GM23338 (cell line): ENCODE results near the gene COL21A1. TPM values are rescaled to one million over a fixed set of nuclear protein-coding genes. Genes with fewer than 3 reads are reported as not detected.

ENCODE experiments used
- ATAC-seq: fragments of 200-7000 bp; cut with Tn5 transposase; 3 replicates; pipeline ENCODE4 v1.9.1; 2020
- DNase-seq: peaks from one replicate; pipeline ENCODE4 v3.0.0-alpha.2; 2015; ENCODE audit warnings: low spot score
- H2AFZ ChIP-seq: fragments of 200-600 bp; sonication (generic); 2 replicates; pipeline ENCODE4 v1.8.0; 2016; ENCODE audit warnings: antibody characterized with exemption, mild to moderate bottlenecking, moderate library complexity
- H3F3A ChIP-seq: fragments of 200-600 bp; sonication (generic); replicated peaks from 2 replicates; pipeline ENCODE4 v1.8.0; 2017; ENCODE audit warnings: antibody characterized with exemption, mixed run types, low read depth
- H3K27ac ChIP-seq: fragments of 200-600 bp; sonication (generic); 2 replicates; pipeline ENCODE4 v1.6.1; 2016; ENCODE audit warnings: low read depth
- H3K27me3 ChIP-seq: fragments of 200-600 bp; sonication (generic); 2 replicates; pipeline ENCODE4 v1.8.0; 2016; ENCODE audit warnings: mild to moderate bottlenecking, mixed run types, moderate library complexity; ENCODE audit not compliant: insufficient read depth
- H3K36me3 ChIP-seq: fragments of 200-600 bp; sonication (generic); 2 replicates; pipeline ENCODE4 v1.8.0; 2016; ENCODE audit warnings: mild to moderate bottlenecking; ENCODE audit not compliant: insufficient read depth
- H3K4me1 ChIP-seq: fragments of 200-600 bp; sonication (generic); 2 replicates; pipeline ENCODE4 v1.8.0; 2016; ENCODE audit warnings: mild to moderate bottlenecking, moderate library complexity; ENCODE audit not compliant: insufficient read depth
- H3K4me2 ChIP-seq: fragments of 200-600 bp; sonication (generic); 2 replicates; pipeline ENCODE4 v1.7.1; 2017; ENCODE audit warnings: mixed run types
- H3K4me3 ChIP-seq: fragments of 200-600 bp; sonication (generic); 2 replicates; pipeline ENCODE4 v1.6.1; 2016; ENCODE audit warnings: mixed run types
- H3K79me2 ChIP-seq: fragments of 200-600 bp; sonication (generic); replicated peaks from 2 replicates; pipeline ENCODE4 v1.8.0; 2017; ENCODE audit warnings: mild to moderate bottlenecking; ENCODE audit not compliant: insufficient read depth
- H3K9me2 ChIP-seq: fragments of 200-600 bp; sonication (generic); 2 replicates; pipeline ENCODE4 v1.8.0; 2017; ENCODE audit not compliant: insufficient read depth
- H4K20me1 ChIP-seq: fragments of 200-600 bp; sonication (generic); replicated peaks from 2 replicates; pipeline ENCODE4 v1.8.0; 2017; ENCODE audit warnings: mild to moderate bottlenecking; ENCODE audit not compliant: insufficient read depth
- H3K27ac Mint-ChIP-seq: 2 replicates; pipeline ENCODE4 v1.8.0; 2020; ENCODE audit warnings: inconsistent platforms, mild to moderate bottlenecking, moderate library complexity, mixed read lengths
- H3K27me3 Mint-ChIP-seq: 3 replicates; pipeline ENCODE4 v1.8.0; 2022; ENCODE audit warnings: low read depth, mild to moderate bottlenecking, moderate library complexity, mixed read lengths, inconsistent platforms; ENCODE audit not compliant: insufficient read depth, poor library complexity
- H3K36me3 Mint-ChIP-seq: 3 replicates; pipeline ENCODE4 v1.8.0; 2021; ENCODE audit warnings: low read depth, mild to moderate bottlenecking, inconsistent platforms, moderate library complexity, mixed read lengths
- H3K4me1 Mint-ChIP-seq: 3 replicates; pipeline ENCODE4 v1.8.0; 2020; ENCODE audit warnings: mild to moderate bottlenecking, inconsistent platforms, mixed read lengths
- H3K4me3 Mint-ChIP-seq: 3 replicates; pipeline ENCODE4 v1.8.0; 2021; ENCODE audit warnings: moderate library complexity, mild to moderate bottlenecking, inconsistent platforms, mixed read lengths
- H3K9me3 Mint-ChIP-seq: 3 replicates; pipeline ENCODE4 v1.8.0; 2020; ENCODE audit warnings: moderate library complexity, mild to moderate bottlenecking, inconsistent platforms, mixed read lengths
- CTCF ChIP-seq, 2 experiments: fragments of 200-600 bp in 1 of 2; sonication (generic) in 1 of 2; conservative IDR thresholded peaks; 2 replicates each; pipeline versions ENCODE4 v1.5.1 to v1.6.1; 2016 to 2017; ENCODE audit warnings: antibody characterized with exemption in 2 of 2, low read depth in 2 of 2, mild to moderate bottlenecking in 2 of 2, moderate library complexity in 1 of 2
- ETS1 ChIP-seq: IDR thresholded peaks from 2 replicates; pipeline ENCODE4 v1.6.1; 2016; ENCODE audit warnings: antibody characterized with exemption
- EZH2 ChIP-seq: fragments of 200-600 bp; sonication (generic); IDR thresholded peaks from one replicate; pipeline ENCODE4 v1.8.0; 2017; ENCODE audit warnings: antibody characterized with exemption, mild to moderate bottlenecking, low read depth; ENCODE audit not compliant: unreplicated experiment
- EZH2phosphoT487 ChIP-seq: fragments of 200-600 bp; sonication (generic); IDR thresholded peaks from one replicate; pipeline ENCODE4 v1.8.1; 2018; ENCODE audit warnings: antibody characterized with exemption; ENCODE audit not compliant: unreplicated experiment
- JUNB ChIP-seq: IDR thresholded peaks from one replicate; pipeline ENCODE4 v1.6.1; 2016; ENCODE audit warnings: antibody characterized with exemption; ENCODE audit not compliant: unreplicated experiment
- NANOG ChIP-seq: IDR thresholded peaks from 2 replicates; pipeline ENCODE4 v1.6.1; 2016; ENCODE audit warnings: antibody characterized with exemption, borderline replicate concordance
- POLR2AphosphoS5 ChIP-seq: IDR thresholded peaks from 2 replicates; pipeline ENCODE4 v1.6.1; 2016; ENCODE audit warnings: antibody characterized with exemption, low read depth
- REST ChIP-seq: IDR thresholded peaks from one replicate; pipeline ENCODE4 v1.6.1; 2018; ENCODE audit warnings: antibody characterized with exemption; ENCODE audit not compliant: unreplicated experiment
- STAT1 ChIP-seq: IDR thresholded peaks from one replicate; pipeline ENCODE4 v1.6.1; 2016; ENCODE audit warnings: antibody characterized with exemption; ENCODE audit not compliant: unreplicated experiment
- ZNF114 ChIP-seq: fragments of 250-450 bp; sonication (Bioruptor Pico); IDR thresholded peaks from 2 replicates; pipeline ENCODE4 v1.5.0; 2020; ENCODE audit warnings: mild to moderate bottlenecking, moderate library complexity
- ZNF331 ChIP-seq: fragments of 250-450 bp; sonication (Bioruptor Pico); IDR thresholded peaks from 2 replicates; pipeline ENCODE4 v1.5.0; 2020; ENCODE audit warnings: low read depth, mild to moderate bottlenecking, moderate library complexity
- polyA plus RNA-seq: library from polyadenylated mRNA; unstranded; fragments of >200 nt; fragmentation: Nextera tagmentation; extraction: Ambion mirVana; gene quantifications from 2 replicates; pipeline ENCODE4 v1.2.1, GENCODE V29; 2016
- total RNA-seq: library from RNA; depleted of rRNA; stranded (reverse); fragments of >200 nt; shearing (Covaris generic); gene quantifications from 2 replicates; pipeline ENCODE4 v1.2.3, GENCODE V29; 2014

Gene COL21A1
- total and polyA plus RNA-seq, 2 experiments from 2014 or later, result 5.0 to 6.2 TPM

GRCh38 chr6:56227071-56227879 lies 20.1 kb downstream of the COL21A1 start:
- Histone ChIP-seq H3K9me2 (no peaks in the 10 kb centered on the region), H3F3A (no peaks in the 10 kb centered on the region), H3K36me3 (no peaks in the 10 kb centered on the region), H3K4me3 (no peak overlapping the region), H4K20me1 (no peaks in the 10 kb centered on the region), H3K27ac (no peak overlapping the region), H3K4me2 (no peak overlapping the region), H2AFZ (no peak overlapping the region), H3K4me1 (no peaks in the 10 kb centered on the region), H3K27me3 (no peaks in the 10 kb centered on the region), H3K79me2 (no peaks in the 10 kb centered on the region)
- TF ChIP-seq EZH2, result no peak
- TF ChIP-seq ZNF114 (CRISPR knock-in tag), result no peak
- TF ChIP-seq JUNB, result no peak
- TF ChIP-seq CTCF (conservative IDR thresholded peaks at IDR 0.05; ENCODE audit: low read depth in 2 of 2), result no peak
- TF ChIP-seq NANOG, result no peak
- TF ChIP-seq POLR2AphosphoS5, result no peak
- TF ChIP-seq ETS1, result no peak
- TF ChIP-seq STAT1, result no peak
- no peak for TF ChIP-seq REST
- TF ChIP-seq ZNF331 (CRISPR knock-in tag), result no peak
- TF ChIP-seq EZH2phosphoT487, result no peak
- H3K27me3 Mint-ChIP-seq, result no peaks in the 10 kb centered on the region
- H3K27ac Mint-ChIP-seq, result no peak overlapping the region
- no peaks in the 10 kb centered on the region for H3K9me3 Mint-ChIP-seq
- ATAC-seq (no peak), DNase-seq (no peak)
- H3K4me3 Mint-ChIP-seq, result no peak overlapping the region
- peaks cover 3% of the 10 kb centered on the region; the same call in 1 of the 3 replicates for H3K4me1 Mint-ChIP-seq
- H3K36me3 Mint-ChIP-seq, result no peaks in the 10 kb centered on the region
